NCI-H526 (cell line): ENCODE results near the gene RIOX2.

ENCODE experiments used
- DNase-seq, 2 experiments: peaks; one replicate each; lab custom pipeline; 2025; lab: John Stamatoyannopoulos, UW

The RIOX2 gene

DNA sequence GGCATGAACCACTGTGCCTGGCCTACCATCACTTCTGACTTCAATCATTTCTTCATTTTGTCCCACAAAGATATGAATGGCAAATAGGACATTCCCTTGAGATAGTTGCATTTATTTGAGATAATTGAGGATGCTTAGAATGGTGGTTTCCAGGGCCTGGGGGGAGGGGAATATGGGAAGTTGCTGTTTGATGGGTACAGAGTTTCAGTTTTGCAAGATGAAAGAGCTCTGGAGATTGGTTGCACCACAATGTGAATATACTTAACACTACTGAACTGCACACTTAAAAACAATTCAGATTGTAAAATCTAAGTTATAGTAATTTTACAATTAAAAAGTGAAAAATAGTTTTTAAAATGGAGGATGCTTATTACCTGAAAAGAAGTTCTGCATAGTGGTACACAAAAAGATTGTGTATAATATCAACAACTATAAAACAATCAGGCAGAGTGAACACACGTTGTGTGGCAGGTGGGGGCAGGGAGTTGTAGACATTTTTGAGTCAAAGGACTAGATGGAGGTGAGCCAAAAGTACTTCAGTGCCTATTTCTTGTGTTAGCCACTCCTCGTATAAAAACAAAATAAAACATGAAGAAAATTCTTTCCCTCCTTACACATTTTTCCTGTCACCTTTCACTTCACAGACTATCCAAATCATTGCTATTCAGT, 18.5 kb upstream of the RIOX2 start:
- DNase-seq = no peak

GRCh38 chr3:97988784-97989568, 16.7 kb upstream of the RIOX2 start:
- no peak for DNase-seq

DNA sequence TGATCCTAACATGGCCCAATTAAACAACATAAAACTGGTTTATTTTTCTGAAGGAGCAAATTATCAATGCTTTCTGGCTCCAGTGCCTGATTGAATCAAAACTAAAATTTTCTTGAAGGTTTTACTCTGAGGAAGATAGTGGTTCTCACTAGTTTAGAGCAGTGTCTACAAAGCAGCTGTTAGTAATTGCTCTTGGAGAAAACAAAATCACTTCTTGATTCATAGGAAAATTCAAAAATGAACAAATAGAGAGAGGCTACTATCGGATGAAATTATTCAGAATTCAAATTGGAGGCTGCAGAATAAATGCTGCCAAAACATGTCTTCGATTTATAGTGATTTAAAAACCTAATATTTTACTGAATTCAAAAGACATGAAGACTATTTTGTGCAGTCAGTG, 15.1 kb upstream of the RIOX2 start:
- no peak for DNase-seq

GRCh38 chr3:97983933-97984491, 11.8 kb upstream of the RIOX2 start:
- DNase-seq = no peak

DNA sequence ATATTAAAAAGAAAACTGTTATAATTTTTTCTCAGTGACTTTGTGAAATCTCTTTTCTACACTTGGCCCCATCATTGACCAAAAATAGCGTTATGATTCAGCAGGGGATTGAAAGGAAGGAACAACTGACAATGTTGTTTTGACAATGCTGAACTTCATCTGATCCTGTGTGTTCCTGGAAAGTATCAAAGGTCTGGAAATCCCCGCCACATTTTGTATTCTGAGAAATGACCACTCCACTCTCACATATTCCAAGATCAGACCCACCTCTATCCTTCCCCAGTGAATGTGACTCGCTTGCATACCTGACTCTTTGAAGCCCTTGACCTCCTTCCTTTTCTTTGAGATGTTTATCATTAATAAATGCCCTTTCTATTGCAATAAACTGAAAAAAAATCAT, 9.7 kb upstream of the RIOX2 start:
- no peak for DNase-seq

- DNase-seq = no peak
Observed at GRCh38 chr3:97979610-97980009, 7.4 kb upstream of the RIOX2 start.

DNA sequence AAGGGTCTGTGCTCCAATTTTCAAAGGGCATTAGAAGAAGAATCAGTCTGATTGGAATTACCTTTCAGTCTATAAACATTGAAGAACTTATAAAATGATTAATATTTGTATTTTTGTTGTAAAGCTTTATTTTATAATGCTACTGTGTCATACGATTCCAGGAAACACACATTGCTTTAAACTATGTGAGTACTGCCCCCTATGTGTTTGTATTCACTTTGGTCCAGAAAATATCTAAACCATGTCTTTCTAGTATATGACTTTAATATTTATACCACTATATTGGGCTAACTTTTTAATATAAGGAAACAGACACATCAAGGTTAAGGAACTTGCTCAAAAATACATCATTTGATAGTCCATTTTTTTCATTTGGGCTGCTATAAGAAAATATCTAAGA, 3.2 kb upstream of the RIOX2 start:
- DNase-seq = no peak

GRCh38 chr3:97974996-97975395, 2.8 kb upstream of the RIOX2 start:
- no peak for DNase-seq

GRCh38 chr3:97972976-97973375, 745 bp upstream of the RIOX2 start:
- DNase-seq = no peak

DNA sequence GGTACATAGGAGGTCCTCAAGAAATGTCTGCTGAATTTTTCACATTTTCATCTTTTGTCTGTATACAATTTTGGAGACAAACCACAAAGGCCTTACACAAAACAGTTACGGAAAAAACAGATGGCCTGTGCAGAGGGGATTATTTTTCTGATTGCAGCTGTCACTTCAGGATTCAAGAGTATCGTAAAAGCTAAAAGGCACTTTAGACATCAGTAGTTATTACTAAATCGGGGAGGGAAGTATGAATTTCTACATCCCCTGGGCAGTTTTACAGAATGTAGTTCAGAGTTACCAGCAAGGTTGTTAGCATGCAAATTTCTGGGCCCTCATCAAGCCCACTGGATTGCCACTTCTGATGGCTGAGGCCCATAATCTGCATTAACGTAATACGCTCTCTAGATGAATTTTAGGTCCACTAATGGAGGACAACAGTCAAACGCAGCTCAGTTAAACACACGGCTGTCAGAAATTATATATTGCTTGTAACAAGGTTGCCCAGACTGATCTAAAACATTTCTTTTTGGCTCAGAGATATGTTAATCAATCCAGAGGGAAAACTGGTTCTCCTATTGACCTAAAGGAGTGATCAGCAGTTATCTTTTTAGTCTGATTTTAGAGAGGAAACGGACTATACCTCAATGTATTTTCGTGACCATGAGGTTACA, 1.1 kb downstream of the RIOX2 start:
- DNase-seq = no peak

DNA sequence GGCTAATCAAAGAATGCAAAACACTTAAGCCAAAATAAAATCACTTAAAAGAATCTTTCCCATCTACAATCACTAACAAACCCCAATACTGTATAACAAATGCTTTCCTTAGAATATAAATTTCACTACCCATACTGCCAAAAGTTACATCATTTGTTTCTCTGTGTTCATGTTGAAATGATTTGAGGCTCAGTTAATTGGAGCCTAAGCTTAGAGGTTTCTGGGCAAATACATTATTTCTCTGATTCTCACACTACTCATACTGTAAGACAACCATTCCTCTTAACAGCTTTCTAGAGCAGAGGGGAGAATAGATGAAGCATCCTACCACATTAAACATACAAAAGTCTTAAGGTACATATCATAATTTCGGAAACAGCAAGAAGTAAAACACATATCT, 2.1 kb downstream of the RIOX2 start:
- DNase-seq = no peak

DNA sequence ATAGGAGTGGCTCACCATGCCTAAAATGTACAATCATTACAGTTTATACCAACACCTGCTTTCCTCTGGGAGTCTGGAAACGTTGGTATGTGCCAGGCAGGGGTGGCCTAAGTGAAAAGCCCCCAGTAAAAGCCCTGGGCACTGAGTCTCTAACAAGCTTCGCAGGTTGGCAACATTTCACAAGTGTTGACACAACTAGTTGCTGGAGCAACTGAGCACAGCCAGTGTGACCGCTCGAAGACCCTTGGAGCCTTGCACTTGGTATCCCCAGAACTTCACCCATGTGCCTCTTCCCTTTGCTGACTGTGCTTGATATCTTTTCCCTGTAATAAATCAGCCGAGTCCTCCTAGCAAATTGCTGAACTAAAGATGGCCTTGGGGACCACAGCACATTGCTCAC, 2.7 kb downstream of the RIOX2 start:
- no peak for DNase-seq

- DNase-seq = no peak
Observed at GRCh38 chr3:97968376-97968775, 3.9 kb downstream of the RIOX2 start.

GRCh38 chr3:97967966-97968365, 4.3 kb downstream of the RIOX2 start:
- DNase-seq = peak in 1 of 2 experiments; percentile 60

- DNase-seq = no peak
Observed at GRCh38 chr3:97960993-97961766, 11.1 kb downstream of the RIOX2 start.

DNA sequence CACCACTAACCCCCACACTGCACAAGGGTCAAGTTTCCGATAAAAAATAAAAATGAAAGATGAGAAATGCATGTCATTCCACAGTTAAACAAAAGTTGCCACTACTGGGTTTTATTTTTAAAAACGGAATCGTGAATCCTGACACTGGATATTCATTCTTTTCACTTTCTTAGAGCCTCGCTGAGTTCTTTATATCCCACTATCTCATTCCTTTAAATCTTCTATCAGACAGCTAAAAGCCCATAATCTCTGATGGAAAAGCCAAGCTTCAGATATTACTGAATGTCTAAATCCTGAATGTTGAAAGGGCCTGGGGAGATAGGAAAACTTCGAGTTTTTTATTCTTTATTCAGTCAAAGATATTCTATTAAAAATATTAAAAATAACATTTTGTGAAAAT, 11.7 kb downstream of the RIOX2 start:
- no peak for DNase-seq

DNA sequence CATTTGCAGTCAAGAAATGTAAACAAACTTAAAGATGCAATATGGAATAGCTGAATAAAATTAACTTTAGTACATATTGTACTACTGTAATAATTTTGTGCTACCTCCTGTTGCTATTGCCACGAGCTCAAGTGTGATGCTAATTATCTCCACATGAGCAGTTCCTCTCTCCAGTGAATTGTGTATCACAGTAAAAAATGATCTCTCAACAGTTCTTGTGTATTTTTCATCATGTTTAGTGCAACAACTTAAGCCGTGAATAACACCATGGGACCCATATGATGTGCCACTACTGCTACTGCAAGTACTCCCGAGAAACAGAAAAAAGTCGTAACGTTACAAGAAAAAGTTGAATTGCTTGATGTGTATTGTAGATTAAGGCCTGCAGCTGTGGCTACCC, 12.4 kb downstream of the RIOX2 start:
- no peak for DNase-seq

GRCh38 chr3:97958796-97959195, 13.4 kb downstream of the RIOX2 start:
- DNase-seq = no peak

- DNase-seq = no peak
Observed at GRCh38 chr3:97958396-97958795, 13.8 kb downstream of the RIOX2 start.

DNA sequence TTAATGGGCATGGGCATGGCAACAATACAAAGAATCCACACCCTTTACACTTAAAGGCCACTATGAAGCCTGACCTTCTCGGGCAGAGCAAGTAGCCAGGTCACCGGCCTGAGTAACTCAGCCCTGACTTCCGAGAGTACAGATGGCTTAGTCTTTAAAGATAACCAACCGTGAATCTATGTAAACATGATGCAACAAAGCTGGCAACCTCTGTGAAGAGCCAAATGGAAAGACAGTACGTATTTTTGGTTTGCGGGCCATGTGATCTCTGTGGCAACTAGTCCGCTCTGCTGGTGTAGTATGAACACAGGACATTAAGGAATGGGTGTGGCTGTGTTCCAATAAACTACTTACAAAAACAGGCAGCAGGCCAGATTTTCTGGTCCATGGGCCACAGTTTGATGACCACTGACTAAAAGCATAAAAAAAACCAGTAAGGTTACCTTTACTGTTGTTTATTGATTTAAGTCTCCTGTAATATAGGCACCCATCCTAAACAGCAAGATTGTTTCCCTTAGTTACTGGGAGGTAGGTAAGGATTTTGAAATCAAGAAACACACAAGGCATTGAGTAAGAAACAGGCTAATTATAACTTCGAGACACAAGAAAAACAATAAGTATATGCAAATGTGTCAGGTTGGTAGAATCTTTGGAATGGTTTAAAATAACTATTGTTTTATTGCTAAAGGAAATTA, 14.5 kb downstream of the RIOX2 start:
- no peak for DNase-seq

GRCh38 chr3:97956051-97956450, 16.2 kb downstream of the RIOX2 start:
- no peak for DNase-seq
